HCT116 (cell line): ENCODE results near the gene ADM5. TPM values are rescaled to one million over a fixed set of nuclear protein-coding genes. Genes with fewer than 3 reads are reported as not detected.

Source experiments
- ATAC-seq: fragments of 200-7000 bp; cut with Tn5 transposase; 2 replicates; pipeline ENCODE4 v1.9.1; 2020; ENCODE audit warnings: mild to moderate bottlenecking, moderate library complexity
- BruUV-seq: library from RNA; stranded (reverse); fragments of 400-500 nt; replicated peaks from 2 replicates; lab custom pipeline; 2021; lab: Mats Ljungman, UMichigan
- CTCF ChIA-PET: fragments of 300-600 bp; sonication (Branson Sonifier 250); formaldehyde crosslinking; loops from one replicate; lab custom pipeline; 2021; ENCODE audit warnings: antibody characterized with exemption; lab: Charles Lee
- POLR2A ChIA-PET: fragments of 300-600, 350-600 bp; sonication (Branson Sonifier 250); formaldehyde crosslinking; loops from one replicate; lab custom pipeline; 2021; ENCODE audit warnings: antibody characterized with exemption; lab: Charles Lee
- RAD21 ChIA-PET, 2 experiments: fragments of 300-600 bp; sonication (Branson Sonifier 250); formaldehyde crosslinking; loops; one replicate each; lab custom pipeline; 2023; ENCODE audit warnings: low total read pairs in 2 of 2; ENCODE audit not compliant: uncharacterized antibody in 2 of 2, unreplicated experiment in 2 of 2, low non-redundant PET in 1 of 2; lab: Charles Lee
- DNase-seq: peaks from one replicate; pipeline ENCODE4 v3.0.0-alpha.2; 2010; ENCODE audit warnings: low read depth, low spot score
- H2AFZ ChIP-seq: fragments of 200-600 bp; shearing (Covaris generic), sonication (generic); 2 replicates; pipeline ENCODE4 v1.6.1; 2017; ENCODE audit warnings: low read depth, mixed run types, mixed read lengths, antibody characterized with exemption, low read length; ENCODE audit not compliant: poor library complexity, severe bottlenecking
- H3K27ac ChIP-seq: 2 replicates; pipeline ENCODE4 v1.5.1; 2012; ENCODE audit warnings: low read depth, low read length
- H3K27me3 ChIP-seq: fragments of 200-600 bp; sonication (generic); 2 replicates; pipeline ENCODE4 v1.6.1; 2016; ENCODE audit warnings: mixed run types, low read length, mixed read lengths; ENCODE audit not compliant: insufficient read depth
- H3K36me3 ChIP-seq, 2 experiments: fragments of 200-500 bp in 1 of 2; fragments of 200-600 bp in 1 of 2; sonication (Bioruptor generic) in 1 of 2; sonication (generic) in 1 of 2; 2 replicates each; pipeline versions ENCODE4 v1.5.1 to v1.6.1; 2014 to 2016; ENCODE audit warnings: low read length in 2 of 2, inconsistent platforms in 1 of 2, mixed read lengths in 1 of 2, mixed run types in 1 of 2; ENCODE audit not compliant: insufficient read depth in 2 of 2, control insufficient read depth in 1 of 2
- H3K4me1 ChIP-seq, 2 experiments: fragments of 200-600 bp in 1 of 2; sonication (generic) in 1 of 2; 2 replicates each; pipeline versions ENCODE4 v1.5.1 to v1.6.1; 2012 to 2017; ENCODE audit warnings: low read length in 2 of 2, inconsistent platforms in 1 of 2, mild to moderate bottlenecking in 1 of 2, mixed read lengths in 1 of 2, mixed run types in 1 of 2, moderate library complexity in 1 of 2; ENCODE audit not compliant: insufficient read depth in 2 of 2, control insufficient read depth in 1 of 2
- H3K4me2 ChIP-seq: fragments of 200-600 bp; sonication (generic); 2 replicates; pipeline ENCODE4 v1.6.1; 2017; ENCODE audit warnings: mixed run types, low read length, mixed read lengths
- H3K4me3 ChIP-seq, 2 experiments: fragments of 200-600 bp in 1 of 2; sonication (generic) in 1 of 2; replicated peaks in 1 of 2; 2 replicates each; pipeline ENCODE4 v1.5.1; 2011 to 2016; ENCODE audit warnings: low read length in 2 of 2, control low read depth in 1 of 2, low read depth in 1 of 2, mild to moderate bottlenecking in 1 of 2, mixed read lengths in 1 of 2, mixed run types in 1 of 2
- H3K79me2 ChIP-seq: fragments of 200-600 bp; sonication (generic); 2 replicates; pipeline ENCODE4 v1.6.1; 2017; ENCODE audit warnings: mild to moderate bottlenecking, mixed run types, low read length, moderate library complexity, mixed read lengths; ENCODE audit not compliant: insufficient read depth
- H3K9ac ChIP-seq: fragments of 200-600 bp; sonication (generic); 2 replicates; pipeline ENCODE4 v1.6.1; 2016; ENCODE audit warnings: low read length, mixed read lengths
- H3K9me2 ChIP-seq: fragments of 200-600 bp; sonication (generic), shearing (Covaris generic); 2 replicates; pipeline ENCODE4 v1.6.1; 2017; ENCODE audit warnings: mixed run types, mild to moderate bottlenecking, moderate library complexity; ENCODE audit not compliant: insufficient read depth
- H3K9me3 ChIP-seq, 2 experiments: fragments of 200-500 bp in 1 of 2; fragments of 200-600 bp in 1 of 2; sonication (Bioruptor generic) in 1 of 2; sonication (generic) in 1 of 2; 2 replicates each; pipeline ENCODE4 v1.6.1; 2014 to 2017; ENCODE audit warnings: low read length in 2 of 2, mixed read lengths in 2 of 2, inconsistent platforms in 1 of 2, low read depth in 1 of 2, mild to moderate bottlenecking in 1 of 2, mixed run types in 1 of 2, moderate library complexity in 1 of 2; ENCODE audit not compliant: control insufficient read depth in 1 of 2, insufficient read depth in 1 of 2
- H4K20me1 ChIP-seq: fragments of 200-600 bp; sonication (generic), shearing (Covaris generic); 2 replicates; pipeline ENCODE4 v1.6.1; 2017; ENCODE audit warnings: mixed run types, mild to moderate bottlenecking, moderate library complexity; ENCODE audit not compliant: insufficient read depth
- CBX3 ChIP-seq: IDR thresholded peaks from 2 replicates; pipeline ENCODE4 v1.6.1; 2012; ENCODE audit warnings: low read depth
- EGR1 ChIP-seq: IDR thresholded peaks from 2 replicates; pipeline ENCODE4 v1.6.1; 2012; ENCODE audit warnings: low read depth
- ELF1 ChIP-seq: IDR thresholded peaks from 2 replicates; pipeline ENCODE4 v1.6.1; 2012; ENCODE audit warnings: low read depth, borderline replicate concordance
- JUND ChIP-seq: IDR thresholded peaks from 2 replicates; pipeline ENCODE4 v1.6.1; 2012
- POLR2A ChIP-seq: IDR thresholded peaks from 2 replicates; pipeline ENCODE4 v1.7.0; 2011; ENCODE audit warnings: borderline replicate concordance; ENCODE audit not compliant: insufficient read depth, insufficient read length; ENCODE audit errors: extremely low read depth
- POLR2AphosphoS5 ChIP-seq: IDR thresholded peaks from 2 replicates; pipeline ENCODE4 v1.6.1; 2011; ENCODE audit warnings: mild to moderate bottlenecking, low read depth, low read length, moderate library complexity
- RAD21 ChIP-seq: IDR thresholded peaks from 2 replicates; pipeline ENCODE4 v1.6.1; 2012; ENCODE audit warnings: low read depth, mild to moderate bottlenecking
- SIN3A ChIP-seq: IDR thresholded peaks from 2 replicates; pipeline ENCODE4 v1.6.1; 2012; ENCODE audit warnings: low read depth
- SP1 ChIP-seq: IDR thresholded peaks from 2 replicates; pipeline ENCODE4 v1.6.1; 2012; ENCODE audit warnings: low read depth
- SRF ChIP-seq: IDR thresholded peaks from 2 replicates; pipeline ENCODE4 v1.6.1; 2012; ENCODE audit warnings: low read depth
- YY1 ChIP-seq: IDR thresholded peaks from 2 replicates; pipeline ENCODE4 v1.6.1; 2011; ENCODE audit warnings: low read length, low read depth, moderate library complexity, mild to moderate bottlenecking; ENCODE audit not compliant: insufficient replicate concordance; ENCODE audit errors: extremely low read depth
- ZFX ChIP-seq: fragments of 450-650 bp; IDR thresholded peaks from 2 replicates; pipeline ENCODE4 v1.6.1; 2017
- intact Hi-C: fragments of 100-400 bp; cut with micrococcal nuclease; formaldehyde crosslinking; loops from 2 replicates; pipeline ENCODE4 v1.10.0; 2022
- total RNA-seq: library from RNA; stranded (reverse); gene quantifications from one replicate; pipeline ENCODE4 v1.2.1, GENCODE V29; 2021; ENCODE audit not compliant: unreplicated experiment
- TF ChIP-seq, protein P1 (sequence below): IDR thresholded peaks from 2 replicates; pipeline ENCODE4 v1.6.1; 2011; ENCODE audit warnings: mild to moderate bottlenecking, low read length, moderate library complexity; ENCODE audit not compliant: insufficient replicate concordance; ENCODE audit errors: extremely low read depth
- TF ChIP-seq, protein P2 (sequence below), 3 experiments: fragments of 200-600 bp in 1 of 3; sonication (generic) in 1 of 3; IDR thresholded peaks in 2 of 3; conservative IDR thresholded peaks in 1 of 3; 2 replicates each; pipeline ENCODE4 v1.5.1; 2012 to 2017; ENCODE audit warnings: low read depth in 2 of 3, low read length in 2 of 3, antibody characterized with exemption in 1 of 3, borderline replicate concordance in 1 of 3, control low read depth in 1 of 3, mild to moderate bottlenecking in 1 of 3, mixed read lengths in 1 of 3, mixed run types in 1 of 3, moderate library complexity in 1 of 3; ENCODE audit not compliant: insufficient read depth in 1 of 3
- TF ChIP-seq, protein P3 (sequence below): IDR thresholded peaks from 2 replicates; pipeline ENCODE4 v1.6.1; 2012; ENCODE audit warnings: low read depth

The ADM5 gene
- total RNA-seq, 1 experiment from 2014 or later = 12.1 TPM

GRCh38 chr19:49704888-49705642 is 15.7 kb downstream of the ADM5 start:
- H3K4me3 ChIP-seq = no peak overlapping the region
- no TSS peak for BruUV-seq
- H3K27me3 ChIP-seq = no peaks in the 10 kb centered on the region
- no peak for ATAC-seq
- no peak overlapping the region for H2AFZ ChIP-seq
- no peak for DNase-seq
- TF ChIP-seq, protein P1, sequence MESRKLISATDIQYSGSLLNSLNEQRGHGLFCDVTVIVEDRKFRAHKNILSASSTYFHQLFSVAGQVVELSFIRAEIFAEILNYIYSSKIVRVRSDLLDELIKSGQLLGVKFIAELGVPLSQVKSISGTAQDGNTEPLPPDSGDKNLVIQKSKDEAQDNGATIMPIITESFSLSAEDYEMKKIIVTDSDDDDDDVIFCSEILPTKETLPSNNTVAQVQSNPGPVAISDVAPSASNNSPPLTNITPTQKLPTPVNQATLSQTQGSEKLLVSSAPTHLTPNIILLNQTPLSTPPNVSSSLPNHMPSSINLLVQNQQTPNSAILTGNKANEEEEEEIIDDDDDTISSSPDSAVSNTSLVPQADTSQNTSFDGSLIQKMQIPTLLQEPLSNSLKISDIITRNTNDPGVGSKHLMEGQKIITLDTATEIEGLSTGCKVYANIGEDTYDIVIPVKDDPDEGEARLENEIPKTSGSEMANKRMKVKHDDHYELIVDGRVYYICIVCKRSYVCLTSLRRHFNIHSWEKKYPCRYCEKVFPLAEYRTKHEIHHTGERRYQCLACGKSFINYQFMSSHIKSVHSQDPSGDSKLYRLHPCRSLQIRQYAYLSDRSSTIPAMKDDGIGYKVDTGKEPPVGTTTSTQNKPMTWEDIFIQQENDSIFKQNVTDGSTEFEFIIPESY = no peak
- TF ChIP-seq POLR2AphosphoS5 (no peak), YY1 (no peak), SRF (no peak), CBX3 (no peak), SP1 (no peak), RAD21 (no peak), JUND (no peak), POLR2A (no peak), EGR1 (no peak), ZFX (no peak), SIN3A (no peak), ELF1 (no peak)
- TF ChIP-seq, protein P2, sequence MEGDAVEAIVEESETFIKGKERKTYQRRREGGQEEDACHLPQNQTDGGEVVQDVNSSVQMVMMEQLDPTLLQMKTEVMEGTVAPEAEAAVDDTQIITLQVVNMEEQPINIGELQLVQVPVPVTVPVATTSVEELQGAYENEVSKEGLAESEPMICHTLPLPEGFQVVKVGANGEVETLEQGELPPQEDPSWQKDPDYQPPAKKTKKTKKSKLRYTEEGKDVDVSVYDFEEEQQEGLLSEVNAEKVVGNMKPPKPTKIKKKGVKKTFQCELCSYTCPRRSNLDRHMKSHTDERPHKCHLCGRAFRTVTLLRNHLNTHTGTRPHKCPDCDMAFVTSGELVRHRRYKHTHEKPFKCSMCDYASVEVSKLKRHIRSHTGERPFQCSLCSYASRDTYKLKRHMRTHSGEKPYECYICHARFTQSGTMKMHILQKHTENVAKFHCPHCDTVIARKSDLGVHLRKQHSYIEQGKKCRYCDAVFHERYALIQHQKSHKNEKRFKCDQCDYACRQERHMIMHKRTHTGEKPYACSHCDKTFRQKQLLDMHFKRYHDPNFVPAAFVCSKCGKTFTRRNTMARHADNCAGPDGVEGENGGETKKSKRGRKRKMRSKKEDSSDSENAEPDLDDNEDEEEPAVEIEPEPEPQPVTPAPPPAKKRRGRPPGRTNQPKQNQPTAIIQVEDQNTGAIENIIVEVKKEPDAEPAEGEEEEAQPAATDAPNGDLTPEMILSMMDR (IDR thresholded peaks at IDR 0.05 in 2 of 3, conservative IDR thresholded peaks at IDR 0.05 in 1 of 3; ENCODE audit: borderline replicate concordance in 1 of 3, insufficient read depth in 1 of 3, low read depth in 2 of 3, low read length in 2 of 3) = no peak
- TF ChIP-seq, protein P3, sequence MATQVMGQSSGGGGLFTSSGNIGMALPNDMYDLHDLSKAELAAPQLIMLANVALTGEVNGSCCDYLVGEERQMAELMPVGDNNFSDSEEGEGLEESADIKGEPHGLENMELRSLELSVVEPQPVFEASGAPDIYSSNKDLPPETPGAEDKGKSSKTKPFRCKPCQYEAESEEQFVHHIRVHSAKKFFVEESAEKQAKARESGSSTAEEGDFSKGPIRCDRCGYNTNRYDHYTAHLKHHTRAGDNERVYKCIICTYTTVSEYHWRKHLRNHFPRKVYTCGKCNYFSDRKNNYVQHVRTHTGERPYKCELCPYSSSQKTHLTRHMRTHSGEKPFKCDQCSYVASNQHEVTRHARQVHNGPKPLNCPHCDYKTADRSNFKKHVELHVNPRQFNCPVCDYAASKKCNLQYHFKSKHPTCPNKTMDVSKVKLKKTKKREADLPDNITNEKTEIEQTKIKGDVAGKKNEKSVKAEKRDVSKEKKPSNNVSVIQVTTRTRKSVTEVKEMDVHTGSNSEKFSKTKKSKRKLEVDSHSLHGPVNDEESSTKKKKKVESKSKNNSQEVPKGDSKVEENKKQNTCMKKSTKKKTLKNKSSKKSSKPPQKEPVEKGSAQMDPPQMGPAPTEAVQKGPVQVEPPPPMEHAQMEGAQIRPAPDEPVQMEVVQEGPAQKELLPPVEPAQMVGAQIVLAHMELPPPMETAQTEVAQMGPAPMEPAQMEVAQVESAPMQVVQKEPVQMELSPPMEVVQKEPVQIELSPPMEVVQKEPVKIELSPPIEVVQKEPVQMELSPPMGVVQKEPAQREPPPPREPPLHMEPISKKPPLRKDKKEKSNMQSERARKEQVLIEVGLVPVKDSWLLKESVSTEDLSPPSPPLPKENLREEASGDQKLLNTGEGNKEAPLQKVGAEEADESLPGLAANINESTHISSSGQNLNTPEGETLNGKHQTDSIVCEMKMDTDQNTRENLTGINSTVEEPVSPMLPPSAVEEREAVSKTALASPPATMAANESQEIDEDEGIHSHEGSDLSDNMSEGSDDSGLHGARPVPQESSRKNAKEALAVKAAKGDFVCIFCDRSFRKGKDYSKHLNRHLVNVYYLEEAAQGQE = no peak
- no peaks in the 10 kb centered on the region for H3K9me3 ChIP-seq
- no peaks in the 10 kb centered on the region for H4K20me1 ChIP-seq
- no peaks in the 10 kb centered on the region for H3K9me2 ChIP-seq
- RAD21 ChIA-PET = no interaction called here
- H3K79me2 ChIP-seq = no peaks in the 10 kb centered on the region
- H3K36me3 ChIP-seq = no peaks in the 10 kb centered on the region
- no peaks in the 10 kb centered on the region; a peak in 1 of 4 replicates for H3K4me1 ChIP-seq
- H3K27ac ChIP-seq = no peak overlapping the region
- H3K9ac ChIP-seq = no peak overlapping the region
- POLR2A ChIA-PET = interaction anchor here (0.5 kb wide), 1 partner anchor 12 kb away, joined by 3 read pairs; no protein-coding TSS in a partner anchor
- H3K4me2 ChIP-seq = no peak overlapping the region
- CTCF ChIA-PET = no interaction called here
- intact Hi-C loops = no loop called here
